Measurements from ENCODE around the gene LPAR2. TPM values are rescaled to one million over a fixed set of nuclear protein-coding genes. Genes with fewer than 3 reads are reported as not detected.

LPAR2 gene
- polyA plus RNA-seq, 3 donors, result 21.6 to 34.5 (median 31.0) TPM

DNA sequence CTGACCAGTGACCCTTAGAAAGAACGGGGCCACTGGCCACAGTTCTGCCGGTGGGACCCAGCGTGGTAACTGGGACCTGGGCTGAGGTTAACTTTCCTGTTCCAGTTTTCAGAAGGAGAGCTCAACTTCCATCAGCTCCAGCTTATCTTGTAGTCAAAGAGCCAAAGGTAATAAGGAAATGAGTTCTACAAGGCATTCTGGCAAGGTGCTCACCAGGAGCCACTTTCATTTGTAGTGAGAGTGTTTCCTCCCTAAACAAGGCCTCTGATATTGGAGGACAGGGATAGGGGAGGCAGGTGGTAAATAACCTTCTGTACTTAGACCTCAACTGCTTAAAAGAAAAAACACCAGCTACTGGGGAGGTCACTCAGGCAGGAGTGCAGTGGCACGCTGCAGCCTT, 47.6 kb downstream of the LPAR2 start:
- DNase-seq (ENCODE audit: extremely low read depth in 1 of 11, low read depth in 9 of 11, low spot score in 4 of 11), result no peak

GRCh38 chr19:19579533-19580361, 48.3 kb downstream of the LPAR2 start:
- DNase-seq (ENCODE audit: extremely low read depth in 1 of 11, low read depth in 9 of 11, low spot score in 4 of 11), result no peak

- no peak for DNase-seq (ENCODE audit: extremely low read depth in 1 of 11, low read depth in 9 of 11, low spot score in 4 of 11)
Measured at GRCh38 chr19:19578252-19578651, 49.8 kb downstream of the LPAR2 start.

DNA sequence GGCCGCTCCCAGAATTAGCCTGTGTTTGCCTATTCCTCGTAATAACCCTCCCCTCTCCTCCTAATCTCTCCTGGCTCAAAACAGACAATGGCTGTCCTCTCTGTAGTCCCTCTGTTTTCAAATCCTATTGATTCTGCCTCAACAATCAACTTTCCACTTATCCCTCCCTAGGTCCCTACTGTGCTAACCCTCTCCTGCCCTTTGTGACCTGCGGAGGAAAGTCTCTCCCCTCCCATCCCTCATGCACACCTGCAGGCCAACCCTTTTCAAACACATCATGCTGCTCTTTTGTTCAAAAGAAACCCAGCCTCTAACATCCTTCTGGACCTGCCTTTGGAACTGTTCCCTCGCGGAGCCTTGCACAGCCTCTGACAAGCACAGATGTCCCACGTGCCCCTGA, 52.6 kb downstream of the LPAR2 start:
- no peak for DNase-seq (ENCODE audit: extremely low read depth in 1 of 11, low read depth in 9 of 11, low spot score in 4 of 11)

Other genes with a start within 250 kb of the LPAR2 start
- 10 to 100 TPM; 46.4 to 58.0 (median 54.2) TPM for gene GATAD2A, start 222.5 kb downstream of the LPAR2 start, polyA plus RNA-seq (ENCODE audit: insufficient read length in 3 of 3)
- 1 to 10 TPM in 2 of 3 donors, under 1 TPM in 1; 0.59 to 1.4 (median 1.3) TPM for gene TSSK6, start 112.7 kb downstream of the LPAR2 start, polyA plus RNA-seq (ENCODE audit: insufficient read length in 3 of 3)
- gene NDUFA13, start 112.0 kb downstream of the LPAR2 start, polyA plus RNA-seq (ENCODE audit: insufficient read length in 3 of 3), result 100 to 1,000 TPM; 241 to 343 (median 284) TPM
- gene YJEFN3, start 99.3 kb downstream of the LPAR2 start, polyA plus RNA-seq (ENCODE audit: insufficient read length in 3 of 3), result 10 to 100 TPM in 1 of 3 donors, 1 to 10 TPM in 2; 6.8 to 12.4 (median 9.3) TPM
- gene CILP2, start 90.0 kb downstream of the LPAR2 start, polyA plus RNA-seq (ENCODE audit: insufficient read length in 3 of 3), result under 1 TPM; 0.11 to 0.26 (median 0.12) TPM
- 1 to 10 TPM; 2.6 to 9.1 (median 4.0) TPM for gene PBX4, start 9.5 kb downstream of the LPAR2 start, polyA plus RNA-seq (ENCODE audit: insufficient read length in 3 of 3)
- gene GMIP, start 15.4 kb upstream of the LPAR2 start, polyA plus RNA-seq (ENCODE audit: insufficient read length in 3 of 3), result 1 to 10 TPM; 3.6 to 6.9 (median 5.6) TPM
- gene ATP13A1, start 35.5 kb upstream of the LPAR2 start, polyA plus RNA-seq (ENCODE audit: insufficient read length in 3 of 3), result 10 to 100 TPM; 47.5 to 68.2 (median 51.9) TPM
- 10 to 100 TPM; 15.3 to 15.8 (median 15.6) TPM for gene ZNF101, start 40.6 kb upstream of the LPAR2 start, polyA plus RNA-seq (ENCODE audit: insufficient read length in 3 of 3)
- 10 to 100 TPM; 12.5 to 16.2 (median 13.9) TPM for gene ZNF14, start 104.9 kb upstream of the LPAR2 start, polyA plus RNA-seq (ENCODE audit: insufficient read length in 3 of 3)
- gene ZNF506, start 193.5 kb upstream of the LPAR2 start, polyA plus RNA-seq (ENCODE audit: insufficient read length in 3 of 3), result 10 to 100 TPM; 31.3 to 39.8 (median 32.1) TPM
- 10 to 100 TPM; 28.4 to 36.2 (median 30.0) TPM for gene ZNF253, start 237.7 kb upstream of the LPAR2 start, polyA plus RNA-seq (ENCODE audit: insufficient read length in 3 of 3)